Measurements from ENCODE around the gene ABI3BP.

The ABI3BP gene

DNA sequence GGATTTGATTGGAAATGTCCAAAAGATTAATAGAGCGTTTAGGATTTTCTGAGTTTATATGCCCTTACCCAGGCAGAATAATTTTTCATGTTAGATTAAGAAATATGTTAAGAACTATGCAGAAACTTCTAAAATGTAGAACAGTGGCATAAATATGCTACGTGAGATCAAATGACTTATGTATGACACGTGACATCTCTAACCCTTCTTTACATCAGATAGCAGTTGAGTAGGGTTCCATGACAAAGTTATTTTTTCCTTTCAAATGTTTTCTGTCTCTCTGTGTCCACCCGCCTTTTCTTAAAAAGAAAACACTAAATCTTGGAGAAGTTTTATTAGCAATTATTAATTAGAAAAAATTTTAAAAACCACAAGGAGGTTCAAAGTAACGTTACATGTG is 292.5 kb downstream of the ABI3BP start:
- H3K36me3 ChIP-seq (ENCODE audit: control insufficient read depth, insufficient read depth, low read length), result no peaks in the 10 kb centered on the region
- no peaks in the 10 kb centered on the region for H3K27me3 ChIP-seq (ENCODE audit: control insufficient read depth, insufficient read depth, low read length)
- H3K4me1 ChIP-seq (ENCODE audit: control insufficient read depth, insufficient read depth, low read length), result no peaks in the 10 kb centered on the region
- H3K4me3 ChIP-seq (ENCODE audit: low read length), result no peak overlapping the region
- H3K9ac ChIP-seq (ENCODE audit: low read length), result no peak overlapping the region
- H3K27ac ChIP-seq (ENCODE audit: low read depth, low read length), result no peak overlapping the region
